Mesothelial cell of epicardium (in vitro differentiated cells): Measurements from ENCODE around the gene ACOX1. TPM values are rescaled to one million over a fixed set of nuclear protein-coding genes. Genes with fewer than 3 reads are reported as not detected.

Experiments
- DNase-seq, 2 experiments: peaks; one replicate each; pipeline ENCODE4 v3.0.0; 2021; ENCODE audit warnings: low spot score in 2 of 2; ENCODE audit not compliant: unreplicated experiment in 2 of 2
- H3K27ac Mint-ChIP-seq: 2 replicates; pipeline ENCODE4 v1.8.0; 2021; ENCODE audit warnings: mixed read lengths
- H3K27me3 Mint-ChIP-seq: 2 replicates; pipeline ENCODE4 v1.8.0; 2021; ENCODE audit warnings: low read depth, mixed read lengths
- H3K36me3 Mint-ChIP-seq: 2 replicates; pipeline ENCODE4 v1.8.0; 2021; ENCODE audit warnings: mixed read lengths
- H3K4me1 Mint-ChIP-seq: 2 replicates; pipeline ENCODE4 v1.8.0; 2021; ENCODE audit warnings: mixed read lengths
- H3K4me3 Mint-ChIP-seq: 2 replicates; pipeline ENCODE4 v1.8.0; 2021; ENCODE audit warnings: mild to moderate bottlenecking, moderate library complexity, mixed read lengths
- H3K9me3 Mint-ChIP-seq: 2 replicates; pipeline ENCODE4 v1.8.0; 2021; ENCODE audit warnings: mixed read lengths
- CTCF ChIP-seq: fragments of 200-600 bp; sonication (generic); IDR thresholded peaks from one replicate; pipeline ENCODE4 v1.5.0; 2021; ENCODE audit warnings: antibody characterized with exemption; ENCODE audit not compliant: unreplicated experiment
- total RNA-seq: library from RNA; stranded (reverse); gene quantifications from 3 replicates; pipeline ENCODE4 v1.2.1, GENCODE V29; 2021

Gene ACOX1
- total RNA-seq, 1 donor from 2014 or later, result 57.5 TPM

- H3K4me1 Mint-ChIP-seq, result peaks cover 6% of the 10 kb centered on the region
- no peak for DNase-seq
- H3K36me3 Mint-ChIP-seq, result peaks cover 18% of the 10 kb centered on the region
- no peak for TF ChIP-seq CTCF
- H3K27ac Mint-ChIP-seq, result no peak overlapping the region
- no peak overlapping the region for H3K4me3 Mint-ChIP-seq
- no peaks in the 10 kb centered on the region for H3K27me3 Mint-ChIP-seq
- H3K9me3 Mint-ChIP-seq, result no peaks in the 10 kb centered on the region
These were observed 23.1 kb upstream of the ACOX1 start for GRCh38 chr17:76002100-76002499.

GRCh38 chr17:76000755-76001521 lies 22.0 kb upstream of the ACOX1 start, which contains the start of gene CDK3:
Gene CDK3, plus strand, starts transcription at chr17:76000855. Its CDS starts 571 bp downstream, at chr17:76001426.
- peak; percentile 42 for TF ChIP-seq CTCF
- Mint-ChIP-seq H3K4me3 (no peak within 1 kb of the TSS), H3K36me3 (peaks cover 18% of the 10 kb centered on the region), H3K4me1 (peaks cover 11% of the 10 kb centered on the region), H3K27me3 (no peaks in the 10 kb centered on the region), H3K27ac (no peak within 1 kb of the TSS), H3K9me3 (no peaks in the 10 kb centered on the region)
- no peak for DNase-seq

- no peak overlapping the region for H3K4me3 Mint-ChIP-seq
- no peaks in the 10 kb centered on the region for H3K27me3 Mint-ChIP-seq
- H3K4me1 Mint-ChIP-seq, result peaks cover 11% of the 10 kb centered on the region
- no peaks in the 10 kb centered on the region for H3K9me3 Mint-ChIP-seq
- DNase-seq, result peak in 1 of 2 experiments; percentile 69
- TF ChIP-seq CTCF, result peak; percentile 77
- peaks cover 12% of the 10 kb centered on the region for H3K36me3 Mint-ChIP-seq
- no peak overlapping the region for H3K27ac Mint-ChIP-seq
These were observed 21.2 kb upstream of the ACOX1 start for GRCh38 chr17:76000016-76000754.

GRCh38 chr17:75998327-75998795 lies 19.4 kb upstream of the ACOX1 start:
- H3K4me3 Mint-ChIP-seq, result no peak overlapping the region
- H3K9me3 Mint-ChIP-seq, result no peaks in the 10 kb centered on the region
- peak overlapping the region; percentile 60 for H3K27ac Mint-ChIP-seq
- peaks cover 11% of the 10 kb centered on the region for H3K4me1 Mint-ChIP-seq
- peaks cover 13% of the 10 kb centered on the region for H3K36me3 Mint-ChIP-seq
- DNase-seq, result no peak
- TF ChIP-seq CTCF, result no peak
- no peaks in the 10 kb centered on the region for H3K27me3 Mint-ChIP-seq

- Mint-ChIP-seq H3K9me3 (no peaks in the 10 kb centered on the region), H3K27me3 (no peaks in the 10 kb centered on the region), H3K4me3 (peak overlapping the region; percentile 9), H3K27ac (peak overlapping the region; percentile 94), H3K36me3 (peaks cover 16% of the 10 kb centered on the region), H3K4me1 (peaks cover 11% of the 10 kb centered on the region)
- peak in 1 of 2 experiments; percentile 64 for DNase-seq
- TF ChIP-seq CTCF, result no peak
These were observed 18.0 kb upstream of the ACOX1 start for GRCh38 chr17:75996665-75997590.
